Cardiac fibroblast (primary cell): ENCODE measurements around the gene RNF114.
A peak's percentile ranks its signal among the peaks of the same experiment; 100 is the strongest.

Source experiments
- DNase-seq, 2 donors: peaks; one replicate each; pipeline versions ENCODE4 v3.0.0 to v3.0.0-alpha.2; 2010; ENCODE audit warnings: low read depth in 2 of 2
- H3K4me3 ChIP-seq, 2 donors: replicated peaks in 1 of 2; 1 replicate in 1 of 2; 2 replicates in 1 of 2; pipeline ENCODE4 v1.5.1; 2011; ENCODE audit warnings: low read depth in 2 of 2, low read length in 2 of 2, mild to moderate bottlenecking in 2 of 2, moderate library complexity in 1 of 2
- TF ChIP-seq, protein P1 (sequence below): IDR thresholded peaks from one replicate; pipeline ENCODE4 v1.5.1; 2011; ENCODE audit warnings: low read depth, mild to moderate bottlenecking, low read length, inconsistent platforms

RNF114 gene

DNA sequence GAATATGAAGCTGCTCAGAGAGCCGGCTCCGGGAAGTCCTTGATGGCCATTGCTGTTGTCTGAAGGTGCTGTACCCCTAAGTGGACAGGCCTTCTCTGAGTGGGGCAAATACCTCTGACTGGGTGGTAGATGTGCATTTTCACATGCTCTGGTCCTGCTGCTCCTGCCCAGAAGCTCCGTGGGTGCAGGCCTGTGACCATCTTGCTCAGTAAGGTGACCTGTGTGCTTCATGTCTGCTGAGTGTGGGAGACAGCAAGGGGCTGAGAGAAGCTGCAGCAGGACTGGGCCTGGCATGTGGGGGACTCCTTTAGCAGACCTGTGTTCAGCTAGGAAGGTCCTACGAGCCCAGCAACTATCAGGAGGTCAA is 25.9 kb upstream of the RNF114 start:
- TF ChIP-seq, protein P1, sequence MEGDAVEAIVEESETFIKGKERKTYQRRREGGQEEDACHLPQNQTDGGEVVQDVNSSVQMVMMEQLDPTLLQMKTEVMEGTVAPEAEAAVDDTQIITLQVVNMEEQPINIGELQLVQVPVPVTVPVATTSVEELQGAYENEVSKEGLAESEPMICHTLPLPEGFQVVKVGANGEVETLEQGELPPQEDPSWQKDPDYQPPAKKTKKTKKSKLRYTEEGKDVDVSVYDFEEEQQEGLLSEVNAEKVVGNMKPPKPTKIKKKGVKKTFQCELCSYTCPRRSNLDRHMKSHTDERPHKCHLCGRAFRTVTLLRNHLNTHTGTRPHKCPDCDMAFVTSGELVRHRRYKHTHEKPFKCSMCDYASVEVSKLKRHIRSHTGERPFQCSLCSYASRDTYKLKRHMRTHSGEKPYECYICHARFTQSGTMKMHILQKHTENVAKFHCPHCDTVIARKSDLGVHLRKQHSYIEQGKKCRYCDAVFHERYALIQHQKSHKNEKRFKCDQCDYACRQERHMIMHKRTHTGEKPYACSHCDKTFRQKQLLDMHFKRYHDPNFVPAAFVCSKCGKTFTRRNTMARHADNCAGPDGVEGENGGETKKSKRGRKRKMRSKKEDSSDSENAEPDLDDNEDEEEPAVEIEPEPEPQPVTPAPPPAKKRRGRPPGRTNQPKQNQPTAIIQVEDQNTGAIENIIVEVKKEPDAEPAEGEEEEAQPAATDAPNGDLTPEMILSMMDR: no peak
- H3K4me3 ChIP-seq: no peak overlapping the region
- DNase-seq: no peak

DNA sequence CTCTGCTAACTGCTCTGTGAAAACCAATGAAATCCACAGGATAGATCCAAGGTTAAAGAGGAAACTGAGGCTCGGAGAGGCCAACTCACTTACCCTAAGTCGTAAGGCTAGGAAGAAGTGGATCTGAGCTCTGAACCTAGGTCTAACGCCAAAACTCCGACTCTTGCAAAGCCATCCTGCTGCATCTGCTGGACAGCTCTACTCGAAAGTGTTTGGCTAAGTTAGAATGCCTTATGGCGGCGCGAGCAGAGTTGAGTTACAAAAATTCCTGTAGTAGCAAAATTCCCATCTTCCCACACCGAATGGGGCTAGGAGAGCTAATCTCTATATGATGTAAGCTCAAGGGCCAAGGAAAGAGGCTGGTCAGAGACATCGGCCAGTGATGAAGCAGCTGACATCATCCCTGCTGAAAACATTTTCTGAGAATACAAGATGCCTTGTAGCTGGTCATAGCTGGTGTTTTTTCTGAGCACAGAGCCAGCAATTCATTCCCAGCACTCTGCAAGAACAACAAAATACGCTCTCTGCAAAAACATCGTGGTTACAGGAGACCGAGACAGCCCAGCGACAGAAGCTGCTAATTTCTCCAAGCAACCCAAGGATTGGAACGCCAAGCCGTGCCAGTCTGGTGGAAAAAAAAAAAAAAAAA is 22.7 kb upstream of the RNF114 start:
- TF ChIP-seq, protein P1: no peak

DNA sequence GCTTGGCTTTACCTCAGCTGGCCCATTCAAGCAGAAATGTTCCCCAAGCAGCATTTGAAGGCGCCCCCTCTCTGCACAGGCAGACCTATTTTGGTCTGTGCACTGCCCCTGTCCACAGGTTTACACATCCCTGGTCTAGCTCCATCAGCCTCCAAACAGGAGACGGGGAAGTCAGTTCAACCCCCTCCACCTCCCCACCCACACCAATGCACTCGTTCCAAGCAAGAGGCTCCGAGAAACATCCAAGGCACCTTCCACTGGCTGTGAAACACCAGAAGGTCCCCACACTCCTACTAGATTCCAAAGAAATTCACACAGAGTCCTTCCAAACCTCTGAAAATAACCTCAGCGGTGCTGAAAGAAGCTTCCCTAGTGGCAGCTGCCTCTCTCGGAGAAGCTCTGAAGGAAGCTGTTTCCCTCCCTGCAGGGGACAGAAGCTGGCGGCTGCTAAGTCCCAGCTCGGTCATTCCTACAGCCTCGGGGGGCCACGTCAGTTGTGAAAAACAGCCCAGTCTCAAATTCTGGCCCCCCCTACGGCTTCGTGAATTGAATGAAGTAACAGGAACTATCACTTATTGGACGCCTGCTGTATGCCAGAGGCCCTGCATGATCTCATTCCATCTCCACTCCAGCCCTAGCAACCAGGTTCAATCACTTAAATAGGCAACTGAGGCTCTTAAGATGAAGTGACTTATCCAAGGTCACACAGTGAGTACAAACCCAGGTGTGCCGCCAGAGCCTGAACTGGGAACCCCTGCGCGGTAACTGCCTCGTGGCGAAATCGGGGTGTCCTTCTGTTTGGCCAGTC is 21.7 kb upstream of the RNF114 start:
- H3K4me3 ChIP-seq: peak overlapping the region; percentile 76 to 97
- DNase-seq: no peak
- TF ChIP-seq, protein P1: no peak

More for the DNA sequence above, 22.7 kb upstream of the RNF114 start:
- no peak overlapping the region for H3K4me3 ChIP-seq
- peak in 1 of 2 donors; percentile 32 for DNase-seq

DNA sequence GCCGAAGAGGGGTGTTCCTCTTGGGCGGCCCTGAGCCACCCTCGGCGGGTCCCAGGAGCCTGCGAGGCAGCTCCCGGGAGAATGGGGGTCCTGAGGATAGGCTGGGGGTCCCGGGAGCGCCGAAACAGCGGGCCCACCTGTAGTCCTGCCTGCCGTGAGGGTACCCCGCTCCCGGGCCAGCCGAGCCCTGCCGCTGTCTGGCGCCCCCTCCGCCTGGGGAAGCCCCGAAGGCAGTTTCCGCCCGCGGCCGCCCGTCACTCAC is 21.1 kb upstream of the RNF114 start:
- H3K4me3 ChIP-seq: peak overlapping the region; percentile 76 to 97

DNA sequence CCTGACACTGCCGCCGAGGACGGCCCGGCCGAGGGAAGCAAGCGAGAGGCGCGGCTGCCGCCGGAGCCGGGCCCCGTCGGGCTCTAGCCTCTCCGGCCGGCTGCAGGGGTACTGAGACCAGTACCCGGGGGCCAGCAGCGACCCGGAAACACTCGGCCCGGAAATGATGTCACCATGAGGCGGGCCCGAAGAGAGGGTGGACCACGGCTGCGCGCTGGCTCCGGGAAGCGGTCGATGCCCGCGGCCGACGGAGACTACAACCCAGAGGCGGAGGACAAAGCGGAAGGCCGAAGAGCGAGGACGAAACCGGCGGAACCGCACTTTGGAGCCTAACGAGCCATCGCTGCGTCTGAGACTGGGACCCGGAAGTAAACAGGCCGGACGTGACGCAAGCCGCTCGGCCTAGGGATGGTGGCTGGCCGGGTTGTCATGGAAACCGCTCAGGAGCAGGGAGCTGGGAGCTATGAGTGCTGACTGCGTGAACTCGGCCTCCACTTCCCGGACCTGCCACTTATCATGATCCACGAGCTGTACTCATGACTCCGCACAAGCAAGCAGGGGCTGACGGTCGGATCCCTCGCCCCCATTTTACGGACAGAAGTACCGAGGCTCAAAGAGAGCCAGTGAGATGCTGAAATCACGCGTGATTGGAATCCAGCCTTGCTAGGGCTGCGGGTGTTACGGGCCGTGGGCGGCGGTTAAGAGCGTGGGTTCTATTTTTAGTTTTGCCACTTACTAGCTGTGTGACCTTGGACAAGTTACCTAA is 20.6 kb upstream of the RNF114 start, which contains the start of gene SPATA2:
TSS of gene SPATA2 (minus strand) at position 150 of the 766 bp plus-strand sequence. CDS start 7,039 bp downstream, outside the sequence.
- H3K4me3 ChIP-seq: peak within 1 kb of the TSS; percentile 76 to 97
- TF ChIP-seq, protein P1: no peak
- DNase-seq: peak; percentile 96 to 97

More for the DNA sequence above, 21.1 kb upstream of the RNF114 start:
- DNase-seq: no peak
- TF ChIP-seq, protein P1: no peak

DNA sequence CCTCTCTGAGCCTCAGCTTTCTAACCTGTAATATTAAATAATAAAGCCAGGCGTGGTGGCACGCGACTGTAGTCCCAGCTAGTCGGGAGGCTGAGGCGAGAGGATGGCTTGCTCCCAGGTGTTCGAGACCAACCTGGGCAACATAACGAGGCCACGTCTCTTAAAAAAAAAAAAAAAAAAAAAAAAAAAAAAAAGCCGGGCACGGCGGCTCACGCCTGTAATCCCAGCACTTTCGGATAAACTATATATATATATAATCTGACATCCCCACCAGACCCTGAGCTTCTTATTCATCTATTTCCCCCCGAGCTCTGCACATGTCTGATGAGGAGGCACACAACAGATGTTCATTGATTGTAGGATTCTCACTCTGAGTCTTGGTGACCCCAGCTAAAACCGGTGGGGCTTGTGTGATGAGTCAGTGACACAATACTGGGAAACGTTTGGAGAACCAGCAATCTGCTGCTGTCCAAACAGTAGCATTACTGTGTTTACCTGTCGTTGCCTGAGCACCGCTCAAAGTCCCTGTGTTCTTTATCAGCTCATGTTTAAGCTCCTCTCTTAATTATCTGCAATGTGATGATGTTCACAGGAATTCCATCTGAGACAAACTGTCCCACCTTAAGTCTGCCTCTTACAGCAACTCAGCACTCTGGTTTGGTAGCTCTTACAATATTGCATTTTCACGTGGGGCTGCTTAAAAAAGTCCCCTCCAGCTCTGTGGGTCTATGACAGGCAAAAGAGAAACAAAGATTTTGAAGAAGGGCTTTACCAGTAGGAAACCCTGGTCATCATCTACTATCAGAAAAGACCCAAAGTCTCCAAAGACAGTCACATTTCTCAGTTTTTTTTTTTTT is 19.8 kb upstream of the RNF114 start:
- peak overlapping the region; percentile 76 to 97 for H3K4me3 ChIP-seq
- TF ChIP-seq, protein P1: no peak
- peak in 1 of 2 donors; percentile 52 for DNase-seq
